ENCODE results near the gene PMS2. TPM values are rescaled to one million over a fixed set of nuclear protein-coding genes. Genes with fewer than 3 reads are reported as not detected.

Gene PMS2
- total RNA-seq, 6 donors from 2014 or later, result 5.1 to 15.7 (median 9.7) TPM

- H3K36me3 ChIP-seq, result peaks cover 35 to 97% (median 80%) of the 10 kb centered on the region in 4 donors
Measured at GRCh38 chr7:6023974-6024435, 15.2 kb upstream of the PMS2 start.

GRCh38 chr7:6022707-6023106 lies 13.9 kb upstream of the PMS2 start:
- no peak for ATAC-seq (ENCODE audit: low FRiP score in 2 of 2)
- TF ChIP-seq POLR2AphosphoS5 (IDR thresholded peaks at IDR 0.05) (no peak), POLR2A (IDR thresholded peaks at IDR 0.05) (no peak), EP300 (IDR thresholded peaks at IDR 0.05) (no peak), CTCF (IDR thresholded peaks at IDR 0.05) (no peak)
- 93 to 100% methylated on average over 3 of the region's 3 CpGs for WGBS, 2 donors

More at GRCh38 chr7:6023974-6024435, 15.2 kb upstream of the PMS2 start:
- H3K4me1 ChIP-seq, result peaks cover 7 to 18% (median 15%) of the 10 kb centered on the region in 4 donors
- no peak overlapping the region for H3K27ac ChIP-seq
- 74 to 87% methylated on average over 7 of the region's 7 CpGs for WGBS, 2 donors
- H3K27me3 ChIP-seq, result no peaks in the 10 kb centered on the region
- no peak overlapping the region for H3K4me3 ChIP-seq
- H3K9me3 ChIP-seq, result no peaks in the 10 kb centered on the region
- ATAC-seq (ENCODE audit: low FRiP score in 2 of 2) (no peak), DNase-seq (no peak)
- TF ChIP-seq POLR2A (IDR thresholded peaks at IDR 0.05) (no peak), EP300 (IDR thresholded peaks at IDR 0.05) (no peak), POLR2AphosphoS5 (IDR thresholded peaks at IDR 0.05) (no peak), CTCF (IDR thresholded peaks at IDR 0.05) (no peak)

GRCh38 chr7:6020371-6021286 lies 11.8 kb upstream of the PMS2 start:
- Histone ChIP-seq H3K27ac (no peak overlapping the region), H3K36me3 (peaks cover 43 to 100% (median 85%) of the 10 kb centered on the region in 4 donors), H3K4me3 (no peak overlapping the region), H3K27me3 (no peaks in the 10 kb centered on the region), H3K4me1 (peaks cover under 1 to 7% (median 4%) of the 10 kb centered on the region in 4 donors), H3K9me3 (no peaks in the 10 kb centered on the region)
- WGBS, 2 donors, result 85 to 90% methylated on average over 11 of the region's 11 CpGs
- no peak for DNase-seq
- ATAC-seq (ENCODE audit: low FRiP score in 2 of 2), result no peak
- TF ChIP-seq EP300 (IDR thresholded peaks at IDR 0.05), result no peak
- TF ChIP-seq POLR2A (IDR thresholded peaks at IDR 0.05), result no peak
- no peak for TF ChIP-seq POLR2AphosphoS5 (IDR thresholded peaks at IDR 0.05)
- no peak for TF ChIP-seq CTCF (IDR thresholded peaks at IDR 0.05)

More at GRCh38 chr7:6022707-6023106, 13.9 kb upstream of the PMS2 start:
- no peak for DNase-seq
- H3K9me3 ChIP-seq, result no peaks in the 10 kb centered on the region
- no peak overlapping the region for H3K4me3 ChIP-seq
- H3K36me3 ChIP-seq, result peaks cover 42 to 98% (median 84%) of the 10 kb centered on the region in 4 donors
- no peaks in the 10 kb centered on the region for H3K27me3 ChIP-seq
- peaks cover 7 to 18% (median 15%) of the 10 kb centered on the region in 4 donors for H3K4me1 ChIP-seq
- H3K27ac ChIP-seq, result no peak overlapping the region

GRCh38 chr7:6016653-6016966 lies 7.8 kb upstream of the PMS2 start:
- Histone ChIP-seq H3K4me1 (peaks cover 5 to 20% (median 18%) of the 10 kb centered on the region in 4 donors), H3K4me3 (no peak overlapping the region), H3K27me3 (no peaks in the 10 kb centered on the region), H3K36me3 (peaks cover 18 to 65% (median 52%) of the 10 kb centered on the region in 4 donors), H3K9me3 (no peaks in the 10 kb centered on the region), H3K27ac (peak overlapping the region in 1 of 4 donors; percentile 3)
- WGBS, 2 donors, result 93 to 94% methylated on average over 8 of the region's 8 CpGs
- TF ChIP-seq EP300 (IDR thresholded peaks at IDR 0.05), result no peak
- TF ChIP-seq POLR2AphosphoS5 (IDR thresholded peaks at IDR 0.05), result no peak
- TF ChIP-seq CTCF (IDR thresholded peaks at IDR 0.05), result no peak
- no peak for TF ChIP-seq POLR2A (IDR thresholded peaks at IDR 0.05)
- ATAC-seq (ENCODE audit: low FRiP score in 2 of 2) (no peak), DNase-seq (no peak)

All from upper lobe of left lung (tissue), 6 donors.